Stimulated activated CD4-positive, alpha-beta T cell treated with anti-CD3 and anti-CD28 coated beads, Interleukin-15, amount 100 ng/mL, for 24 hours (primary cell): Measurements from ENCODE around the gene RBBP9.
"Not testable (repeated sequence)": the region's sequence is repeated elsewhere in the genome, so short reads cannot be mapped to it uniquely, and the experiment has no call there.

ENCODE experiments used
- DNase-seq: peaks from one replicate; pipeline ENCODE4 v3.0.0-alpha.2; 2020

The RBBP9 gene

DNA sequence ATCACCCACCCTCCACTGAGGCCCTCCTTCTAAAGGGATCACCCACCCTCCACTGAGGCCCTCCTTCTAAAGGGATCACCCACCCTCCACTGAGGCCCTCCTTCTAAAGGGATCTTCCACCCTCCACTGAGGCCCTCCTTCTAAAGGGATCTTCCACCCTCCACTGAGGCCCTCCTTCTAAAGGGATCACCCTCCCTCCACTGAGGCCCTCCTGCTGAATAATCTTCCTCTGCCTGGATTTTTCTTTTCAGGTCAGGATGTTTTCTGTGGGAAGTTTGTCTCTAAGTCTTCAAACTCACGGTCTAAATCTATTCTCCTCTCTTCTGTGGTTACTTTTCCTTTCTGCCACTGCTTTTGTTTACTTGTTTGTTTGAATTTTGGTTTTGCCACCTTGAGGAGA is 4.6 kb upstream of the RBBP9 start:
- not testable (repeated sequence) for DNase-seq

DNA sequence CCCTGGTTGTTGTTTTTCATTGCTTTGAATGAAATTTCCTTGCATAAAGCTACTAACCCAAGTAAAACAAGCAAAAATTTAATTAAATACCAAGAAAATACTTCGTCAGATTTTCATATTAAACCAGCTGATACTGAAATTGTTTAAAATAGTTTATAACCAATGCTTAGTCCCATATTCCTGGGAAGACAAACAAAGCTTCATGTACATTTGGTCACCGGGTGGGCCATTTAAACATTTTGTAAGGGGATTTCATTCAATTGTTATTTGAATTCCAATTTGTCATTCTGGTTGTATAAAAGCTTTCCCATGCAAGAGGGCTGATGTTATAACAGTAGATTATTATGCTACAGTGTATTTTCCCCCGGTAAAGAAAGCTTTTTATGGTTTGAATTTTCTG is 578 bp upstream of the RBBP9 start:
- no peak for DNase-seq

DNA sequence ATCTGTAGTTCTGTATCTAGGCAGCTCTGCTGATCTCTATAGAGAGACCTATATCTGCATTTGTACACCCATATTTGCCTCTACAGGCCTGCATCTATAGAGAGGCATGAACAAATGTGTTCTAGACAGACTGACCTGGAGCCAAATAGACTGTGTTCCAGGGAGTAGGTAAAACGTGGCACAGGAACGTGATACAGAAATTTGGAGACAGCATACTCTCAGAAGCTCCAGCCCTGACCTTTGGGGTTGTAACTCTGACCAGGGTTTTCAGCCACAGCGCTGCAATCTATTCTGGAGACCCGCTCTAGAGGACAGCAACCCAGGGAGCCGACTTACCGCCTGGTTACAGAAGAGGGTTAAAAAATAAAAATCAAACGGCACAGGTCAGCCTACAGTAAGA is 983 bp downstream of the RBBP9 start:
- no peak for DNase-seq

DNA sequence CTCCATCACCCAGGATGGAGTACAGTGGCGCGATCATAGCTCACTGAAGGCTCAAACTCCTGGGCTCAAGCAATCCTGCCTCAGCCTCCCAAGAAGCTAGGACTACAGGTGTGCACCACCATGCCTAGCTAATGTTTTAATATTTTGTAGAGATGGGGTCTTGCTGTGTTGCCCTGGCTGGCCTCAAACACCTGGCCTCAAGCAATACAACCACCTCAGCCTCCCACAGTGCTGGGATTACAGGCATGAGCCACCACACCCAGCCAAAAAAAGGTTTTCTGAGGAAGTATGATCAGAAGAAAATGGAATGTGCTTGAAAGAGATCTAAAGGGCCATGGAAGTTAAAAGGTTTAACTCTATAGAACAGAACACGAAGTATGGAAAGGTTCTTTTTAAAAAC is 8.7 kb downstream of the RBBP9 start:
- DNase-seq, result no peak

DNA sequence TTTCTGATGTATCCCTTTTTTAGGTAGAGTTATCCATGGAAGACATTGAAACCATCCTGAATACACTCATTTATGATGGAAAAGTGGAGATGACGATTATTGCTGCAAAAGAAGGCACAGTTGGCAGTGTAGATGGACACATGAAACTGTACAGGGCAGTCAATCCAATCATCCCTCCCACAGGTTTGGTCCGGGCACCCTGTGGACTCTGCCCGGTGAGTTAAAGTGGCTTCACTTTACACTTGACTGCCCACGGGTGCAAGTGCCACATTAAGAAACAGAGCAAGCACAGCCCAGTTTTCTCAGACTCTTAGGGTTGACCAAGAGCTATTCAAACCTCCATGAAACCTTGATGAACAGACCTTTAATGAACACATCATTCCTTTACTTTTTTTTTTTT is 15.4 kb downstream of the RBBP9 start:
- no peak for DNase-seq

DNA sequence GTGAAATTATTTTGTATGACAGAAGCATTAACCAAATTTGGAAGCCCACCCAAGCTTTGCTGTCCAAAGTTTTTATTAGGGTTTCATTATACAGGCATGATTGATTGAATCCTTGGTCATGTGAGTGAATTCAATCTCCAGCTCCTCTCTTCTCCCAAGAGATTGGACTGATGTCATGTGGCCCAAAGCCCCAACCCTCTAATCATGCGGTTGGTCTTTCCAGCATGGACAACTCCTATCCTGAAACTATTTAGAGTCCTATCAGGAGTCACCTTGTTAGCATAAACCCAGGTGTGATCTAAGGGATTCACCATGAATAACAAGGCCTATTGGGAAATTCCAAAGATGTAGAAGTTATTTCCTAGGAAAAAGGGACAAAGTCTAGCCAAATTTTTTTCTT is 19.2 kb downstream of the RBBP9 start:
- DNase-seq, result no peak

DNA sequence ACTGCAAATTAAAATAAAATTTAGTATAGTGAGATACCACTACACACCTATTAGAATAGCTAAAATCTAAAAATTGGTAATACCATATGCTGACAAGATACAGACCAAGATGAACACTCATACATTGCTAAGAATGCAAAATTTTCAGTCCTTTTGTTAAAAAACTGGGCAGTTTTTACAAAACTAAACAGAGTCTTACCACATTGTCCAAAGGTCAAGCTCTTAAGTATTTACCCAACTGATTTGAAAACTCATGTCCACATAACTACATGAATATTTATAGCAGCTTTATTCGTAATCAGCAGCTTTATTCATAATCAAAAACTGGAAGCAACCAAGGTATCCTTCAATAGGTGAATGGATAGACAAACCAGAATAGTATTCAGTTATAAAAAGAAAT is 19.8 kb downstream of the RBBP9 start:
- no peak for DNase-seq

DNA sequence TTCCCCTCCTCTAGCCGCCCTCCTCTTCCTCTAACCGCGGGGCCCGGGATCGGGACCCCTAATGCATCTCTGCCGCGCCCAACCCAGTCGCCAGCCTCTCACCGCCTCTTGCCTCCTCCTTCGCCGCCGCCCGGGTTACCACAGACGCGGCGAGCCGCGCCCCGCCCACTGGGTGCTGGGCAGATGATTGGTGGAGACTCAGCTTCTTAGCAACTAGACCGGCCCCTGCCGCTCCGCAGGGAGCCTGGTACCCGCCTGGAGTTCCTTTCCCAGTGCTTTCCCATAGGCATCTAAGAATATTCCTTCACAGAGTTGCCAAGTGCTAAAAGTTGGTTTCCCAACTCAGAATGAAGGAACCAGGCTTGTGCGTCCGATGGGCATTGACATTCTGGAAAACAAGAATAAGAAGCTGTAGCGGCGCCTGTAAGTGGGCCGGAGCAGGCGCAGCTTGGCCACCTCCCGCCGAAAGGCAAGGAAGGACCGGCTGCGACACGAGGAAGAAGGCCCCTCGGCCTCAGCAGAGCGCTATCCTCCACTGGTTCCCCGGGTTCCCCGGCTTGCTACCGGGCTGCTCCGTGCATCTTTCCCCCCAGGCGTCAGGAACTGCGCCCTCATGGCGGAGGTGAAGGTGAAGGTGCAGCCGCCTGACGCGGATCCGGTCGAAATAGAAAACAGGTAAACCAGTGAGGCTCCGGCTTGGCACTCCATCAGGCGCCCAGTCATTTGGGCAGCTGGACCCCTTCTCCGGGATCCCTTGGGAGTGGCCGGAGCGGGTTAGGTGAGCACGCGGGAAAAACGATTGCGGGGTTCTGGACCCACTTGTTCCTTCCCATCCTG is 29.9 kb downstream of the RBBP9 start, which contains the start of the genes DZANK1 and POLR3F:
TSS of gene DZANK1 (minus strand) at position 137 of the 837 bp plus-strand sequence. CDS start 1,672 bp downstream, outside the sequence.
TSS of gene POLR3F (plus strand) at position 497 of the 837 bp plus-strand sequence. CDS start at position 614, 117 bp downstream.
- DNase-seq, result peak; percentile 96

DNA sequence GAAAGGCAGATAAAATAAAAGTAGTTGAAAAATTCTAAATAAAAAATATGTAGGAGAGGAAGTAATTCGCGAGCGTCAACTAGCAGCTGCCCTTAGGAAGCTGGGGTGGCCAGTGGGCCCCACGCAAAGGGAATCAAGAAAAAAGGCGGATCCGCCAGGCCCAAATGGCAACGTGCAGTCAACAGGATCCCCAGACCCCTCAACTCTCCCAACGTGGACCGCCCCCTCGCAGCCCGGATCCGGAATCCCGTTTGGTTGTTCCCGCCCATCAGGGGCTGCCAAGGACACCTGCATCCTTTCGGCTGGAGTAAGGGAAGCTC is 30.5 kb downstream of the RBBP9 start:
- DNase-seq, result no peak

DNA sequence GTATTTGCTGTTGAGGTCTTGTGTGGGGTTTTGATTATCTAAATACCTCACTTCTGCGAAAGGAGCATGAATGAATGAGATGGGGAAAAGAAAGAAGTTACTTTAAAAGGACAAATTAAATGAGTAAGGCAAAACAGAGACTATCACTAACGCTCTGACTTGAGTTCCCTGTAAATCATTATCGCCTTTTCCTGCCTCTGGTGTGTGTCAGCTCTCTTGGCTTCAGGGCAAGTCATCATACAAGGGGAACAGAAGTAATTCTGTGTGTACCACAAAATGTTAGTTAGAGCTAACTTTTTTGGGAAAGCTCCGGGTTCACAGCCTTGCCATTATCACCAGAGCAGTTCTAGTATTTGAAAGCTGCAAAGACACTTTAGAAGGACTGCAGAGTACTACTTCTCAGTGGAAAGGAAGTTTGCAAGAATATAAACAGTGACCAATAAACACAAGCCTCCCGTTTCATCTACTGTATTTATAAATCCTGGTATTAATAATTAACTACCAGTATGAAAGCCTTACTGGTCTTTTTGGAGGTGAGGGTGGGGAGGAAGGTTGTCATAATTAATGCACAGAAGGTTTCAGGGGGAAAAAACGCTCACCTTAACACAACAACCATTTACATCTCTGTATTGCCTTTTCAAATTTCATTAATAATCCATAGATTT is 31.4 kb downstream of the RBBP9 start:
- no peak for DNase-seq

DNA sequence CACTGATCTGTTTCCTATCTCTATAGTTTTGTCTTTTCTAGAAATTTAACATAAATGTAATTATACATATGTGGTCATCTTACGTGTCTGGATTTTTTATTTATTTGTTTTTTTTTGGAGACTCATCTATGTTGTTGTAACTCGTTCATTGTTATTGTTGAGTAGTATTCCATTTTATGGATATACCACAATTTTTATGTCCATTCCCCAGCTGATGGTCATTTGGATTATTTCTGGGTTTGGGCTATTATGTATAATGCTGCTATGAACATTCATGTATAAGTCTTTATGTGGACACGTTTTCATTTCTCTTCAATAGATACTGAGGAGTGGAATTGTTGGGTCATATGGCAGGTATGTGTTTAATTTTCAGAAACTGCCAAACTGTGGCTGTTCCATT is 40.4 kb downstream of the RBBP9 start:
- no peak for DNase-seq

DNA sequence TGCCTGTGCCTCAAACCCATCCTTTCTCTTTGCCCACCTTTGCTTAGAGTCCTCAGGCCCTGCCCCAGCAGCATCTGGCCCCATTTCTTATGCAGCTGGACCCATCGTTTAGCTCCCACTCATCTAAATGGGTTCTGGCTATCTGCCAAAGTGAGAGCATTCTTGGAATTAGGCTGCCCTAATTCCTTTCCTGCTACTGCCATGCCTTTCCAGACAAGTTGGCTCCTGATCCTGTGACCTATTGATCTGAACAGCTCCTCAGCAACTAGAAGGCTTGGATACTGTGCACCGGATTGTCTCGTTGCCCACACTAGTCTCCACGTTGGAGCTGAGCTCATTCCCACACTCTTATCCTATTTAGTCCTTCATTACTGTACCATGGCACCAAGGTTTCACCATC is 53.1 kb downstream of the RBBP9 start:
- DNase-seq, result no peak

DNA sequence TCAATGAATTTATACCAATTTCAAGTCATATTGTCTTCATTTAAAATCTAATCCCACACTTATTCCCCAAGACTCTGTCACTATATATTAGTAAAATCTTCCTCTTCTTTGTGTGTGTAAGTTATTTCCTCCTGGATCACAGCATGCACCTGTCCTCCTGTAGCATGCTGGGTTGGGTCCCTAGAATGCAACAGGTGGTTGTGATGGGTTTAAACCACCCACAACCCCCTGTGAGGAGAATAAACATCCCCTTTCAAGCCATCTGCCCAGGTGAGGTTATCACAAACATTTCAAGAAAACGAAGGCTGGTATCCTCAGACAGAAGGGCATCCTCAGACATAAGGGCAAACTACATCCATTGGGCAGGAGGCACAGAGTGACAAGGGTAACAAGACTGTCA is 56.6 kb downstream of the RBBP9 start:
- DNase-seq, result no peak

DNA sequence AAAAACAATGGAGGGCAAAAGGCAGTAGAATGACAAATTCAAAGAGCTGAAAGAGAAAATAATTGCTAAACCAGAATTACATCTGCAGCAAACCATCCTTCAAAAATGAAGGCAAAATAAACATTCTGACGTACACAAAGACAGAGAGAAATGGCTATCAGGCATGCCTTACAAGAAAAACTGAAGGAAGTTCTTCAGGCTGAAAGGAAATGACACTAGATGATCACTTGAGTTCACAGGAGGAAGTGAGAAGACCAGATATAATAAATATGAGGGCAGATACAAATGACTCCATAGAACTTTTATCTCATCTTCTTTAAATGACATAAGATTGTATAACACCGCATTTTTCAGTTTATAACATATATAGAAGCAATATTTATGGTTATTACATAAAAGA is 60.2 kb downstream of the RBBP9 start:
- DNase-seq, result no peak
